Neuronal stem cell (in vitro differentiated cells): ENCODE data around the gene PADI1.

ENCODE experiments used
- DNase-seq: peaks from one replicate; pipeline ENCODE4 v3.0.0-alpha.2; 2013; ENCODE audit warnings: low spot score
- H2AFZ ChIP-seq: one replicate; pipeline ENCODE4 v1.6.1; 2013; ENCODE audit warnings: mild to moderate bottlenecking, low read length, inconsistent platforms
- H2AK5ac ChIP-seq: 2 replicates; pipeline ENCODE4 v1.6.1; 2013; ENCODE audit warnings: low read depth, mild to moderate bottlenecking, inconsistent platforms, low read length, moderate library complexity, mixed read lengths
- H2BK120ac ChIP-seq: 2 replicates; pipeline ENCODE4 v1.6.1; 2013; ENCODE audit warnings: low read depth, mild to moderate bottlenecking, inconsistent platforms, low read length, moderate library complexity, mixed read lengths
- H2BK12ac ChIP-seq: one replicate; pipeline ENCODE4 v1.6.1; 2013; ENCODE audit warnings: low read length, inconsistent platforms
- H2BK15ac ChIP-seq: 2 replicates; pipeline ENCODE4 v1.6.1; 2013; ENCODE audit warnings: mild to moderate bottlenecking, low read length, inconsistent platforms, mixed read lengths
- H2BK5ac ChIP-seq: one replicate; pipeline ENCODE4 v1.6.1; 2013; ENCODE audit warnings: inconsistent platforms, mild to moderate bottlenecking, low read length, moderate library complexity
- H3K14ac ChIP-seq: one replicate; pipeline ENCODE4 v1.6.1; 2013; ENCODE audit warnings: low read length, inconsistent platforms
- H3K18ac ChIP-seq: 2 replicates; pipeline ENCODE4 v1.6.1; 2013; ENCODE audit warnings: low read length, inconsistent platforms
- H3K23ac ChIP-seq: 2 replicates; pipeline ENCODE4 v1.6.1; 2013; ENCODE audit warnings: low read depth, mild to moderate bottlenecking, mixed read lengths, low read length, inconsistent platforms; ENCODE audit not compliant: poor library complexity
- H3K27ac ChIP-seq: replicated peaks from 3 replicates; pipeline ENCODE4 v1.5.1; 2013; ENCODE audit warnings: low read length, inconsistent platforms
- H3K27me3 ChIP-seq, 3 experiments: 2 replicates each; pipeline ENCODE4 v1.6.1; 2013; ENCODE audit warnings: low read length in 3 of 3, mild to moderate bottlenecking in 2 of 3, inconsistent platforms in 1 of 3, low read depth in 1 of 3, mixed read lengths in 1 of 3, moderate library complexity in 1 of 3; ENCODE audit not compliant: control insufficient read depth in 3 of 3, insufficient read depth in 3 of 3
- H3K36me3 ChIP-seq, 2 donors: replicated peaks in 1 of 2; 2 replicates each; pipeline ENCODE4 v1.6.1; 2013; ENCODE audit warnings: low read length in 2 of 2; ENCODE audit not compliant: control insufficient read depth in 2 of 2, insufficient read depth in 2 of 2
- H3K4ac ChIP-seq: 2 replicates; pipeline ENCODE4 v1.6.1; 2013; ENCODE audit warnings: inconsistent platforms, mild to moderate bottlenecking, low read length, moderate library complexity
- H3K4me1 ChIP-seq, 2 donors: 1 replicate in 1 of 2; 2 replicates in 1 of 2; pipeline ENCODE4 v1.6.1; 2013; ENCODE audit warnings: low read length in 2 of 2, low read depth in 1 of 2; ENCODE audit not compliant: control insufficient read depth in 2 of 2, insufficient read depth in 1 of 2
- H3K4me2 ChIP-seq: one replicate; pipeline ENCODE4 v1.6.1; 2013; ENCODE audit warnings: mild to moderate bottlenecking, low read length, inconsistent platforms; ENCODE audit not compliant: insufficient read depth, poor library complexity, severe bottlenecking
- H3K4me3 ChIP-seq, 2 donors: 2 replicates each; pipeline ENCODE4 v1.5.1; 2013; ENCODE audit warnings: low read length in 2 of 2, mild to moderate bottlenecking in 2 of 2, inconsistent platforms in 1 of 2, moderate library complexity in 1 of 2
- H3K79me1 ChIP-seq: one replicate; pipeline ENCODE4 v1.6.1; 2013; ENCODE audit warnings: low read depth, mild to moderate bottlenecking, inconsistent platforms, low read length, moderate library complexity
- H3K9ac ChIP-seq: one replicate; pipeline ENCODE4 v1.6.1; 2013; ENCODE audit warnings: mild to moderate bottlenecking, low read depth, low read length, inconsistent platforms; ENCODE audit not compliant: poor library complexity
- H3K9me3 ChIP-seq, 2 donors: replicated peaks in 1 of 2; 2 replicates each; pipeline versions ENCODE3 to v1.6.1; 2013; ENCODE audit warnings: low read length in 2 of 2, mild to moderate bottlenecking in 2 of 2, inconsistent platforms in 1 of 2, low read depth in 1 of 2, mixed read lengths in 1 of 2, moderate library complexity in 1 of 2; ENCODE audit not compliant: control insufficient read depth in 2 of 2, insufficient read depth in 1 of 2
- H4K8ac ChIP-seq: one replicate; pipeline ENCODE4 v1.6.1; 2013; ENCODE audit warnings: low read depth, mild to moderate bottlenecking, inconsistent platforms, low read length, moderate library complexity
- H4K91ac ChIP-seq: one replicate; pipeline ENCODE4 v1.6.1; 2013; ENCODE audit warnings: low read length, low read depth, mild to moderate bottlenecking, inconsistent platforms; ENCODE audit not compliant: poor library complexity
- WGBS, 2 donors: extraction: QIAGEN DNeasy Blood & Tissue Kit; methylation state at CpG; one replicate each; pipeline ENCODE4 v1.1.7; 2013; ENCODE audit warnings: missing lambda C conversion rate in 2 of 2, mixed read lengths in 1 of 2; ENCODE audit not compliant: insufficient read length in 2 of 2, insufficient replicate concordance in 1 of 2; ENCODE audit errors: extremely low coverage in 2 of 2; 5-methylcytosine and 5-hydroxymethylcytosine counted together

The PADI1 gene

GRCh38 chr1:17225140-17225539, 20.2 kb downstream of the PADI1 start:
- no peak overlapping the region for H4K8ac ChIP-seq
- H2AK5ac ChIP-seq: peak overlapping the region; percentile 11
- peaks cover 0 to 20% (median 0%) of the 10 kb centered on the region in 3 experiments for H3K27me3 ChIP-seq
- H2BK15ac ChIP-seq: no peak overlapping the region
- H3K4me3 ChIP-seq: no peak overlapping the region
- no peak overlapping the region for H2BK120ac ChIP-seq
- no peak overlapping the region for H3K23ac ChIP-seq
- no peak overlapping the region for H3K14ac ChIP-seq
- no peak overlapping the region for H3K4ac ChIP-seq
- no peak overlapping the region for H3K9ac ChIP-seq
- no peaks in the 10 kb centered on the region for H3K36me3 ChIP-seq
- H2AFZ ChIP-seq: no peak overlapping the region
- H3K27ac ChIP-seq: no peak overlapping the region
- peak overlapping the region; percentile 36 for H3K18ac ChIP-seq
- H2BK12ac ChIP-seq: no peak overlapping the region
- H3K4me2 ChIP-seq: no peak overlapping the region
- no CpG with 5 or more reads among the region's 6 CpGs for whole genome bisulfite sequencing, 2 donors
- no peak overlapping the region for H4K91ac ChIP-seq
- no peak overlapping the region for H2BK5ac ChIP-seq
- no peaks in the 10 kb centered on the region for H3K4me1 ChIP-seq
- no peak for DNase-seq
- no peaks in the 10 kb centered on the region for H3K79me1 ChIP-seq
- H3K9me3 ChIP-seq: no peaks in the 10 kb centered on the region

DNA sequence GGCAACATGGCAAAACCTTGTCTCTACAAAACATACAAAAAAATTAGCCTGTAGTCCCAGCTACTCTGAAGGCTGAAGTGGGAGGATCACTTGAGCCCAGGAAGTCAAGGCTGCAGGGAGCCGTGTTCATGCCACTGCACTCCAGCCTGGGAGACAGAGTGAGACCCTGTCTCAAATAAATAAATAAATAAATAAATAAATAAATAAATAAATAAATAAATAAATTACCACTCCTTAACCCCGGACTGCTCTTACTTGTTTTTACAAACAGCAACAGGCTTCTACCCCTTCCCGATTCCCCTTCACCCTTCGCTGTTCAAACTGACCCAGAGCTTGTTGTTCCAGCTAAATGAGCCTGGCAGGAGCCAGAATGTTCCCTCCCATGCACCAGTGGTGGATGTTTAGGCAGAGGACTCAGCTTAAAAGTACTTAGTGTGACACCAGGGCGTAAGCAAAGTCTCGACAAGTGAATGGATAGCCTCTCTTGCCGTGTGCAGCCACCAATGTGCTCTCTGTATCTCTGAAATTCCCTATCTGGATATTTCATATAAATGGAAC, 22.5 kb downstream of the PADI1 start:
- Histone ChIP-seq H3K9ac (no peak overlapping the region), H2AFZ (no peak overlapping the region), H3K18ac (no peak overlapping the region), H3K4me1 (no peaks in the 10 kb centered on the region), H3K36me3 (no peaks in the 10 kb centered on the region), H3K27me3 (peaks cover 0 to 10% (median 0%) of the 10 kb centered on the region in 3 experiments), H4K8ac (no peak overlapping the region), H3K4me2 (no peak overlapping the region), H2BK120ac (no peak overlapping the region), H3K23ac (no peak overlapping the region), H4K91ac (no peak overlapping the region), H2BK15ac (no peak overlapping the region), H3K27ac (no peak overlapping the region), H3K4ac (no peak overlapping the region), H3K14ac (no peak overlapping the region), H3K4me3 (no peak overlapping the region), H2BK5ac (no peak overlapping the region), H3K9me3 (no peaks in the 10 kb centered on the region), H3K79me1 (no peaks in the 10 kb centered on the region), H2BK12ac (no peak overlapping the region), H2AK5ac (no peak overlapping the region)
- DNase-seq: no peak
- WGBS, 2 donors: no CpG with 5 or more reads among the region's 7 CpGs

GRCh38 chr1:17228619-17229018, 23.7 kb downstream of the PADI1 start:
- Histone ChIP-seq H3K36me3 (no peaks in the 10 kb centered on the region), H3K9ac (no peak overlapping the region), H3K4ac (no peak overlapping the region), H2BK12ac (no peak overlapping the region), H3K9me3 (no peaks in the 10 kb centered on the region), H3K18ac (peak overlapping the region; percentile 41), H4K91ac (no peak overlapping the region), H3K27ac (no peak overlapping the region), H2BK15ac (no peak overlapping the region), H3K14ac (peak overlapping the region; percentile 31), H2BK120ac (no peak overlapping the region), H2AFZ (no peak overlapping the region), H3K27me3 (peaks cover 0 to 3% (median 0%) of the 10 kb centered on the region in 3 experiments), H3K4me1 (no peaks in the 10 kb centered on the region), H2BK5ac (no peak overlapping the region), H3K4me2 (no peak overlapping the region), H2AK5ac (no peak overlapping the region), H4K8ac (no peak overlapping the region), H3K79me1 (no peaks in the 10 kb centered on the region), H3K23ac (no peak overlapping the region), H3K4me3 (no peak overlapping the region)
- WGBS, 2 donors: no CpG with 5 or more reads among the region's 8 CpGs
- DNase-seq: no peak

- H3K23ac ChIP-seq: no peak overlapping the region
- H3K9me3 ChIP-seq: no peaks in the 10 kb centered on the region
- H2BK15ac ChIP-seq: no peak overlapping the region
- no peak overlapping the region for H4K91ac ChIP-seq
- no peak overlapping the region for H2BK5ac ChIP-seq
- H3K18ac ChIP-seq: no peak overlapping the region
- no CpG with 5 or more reads among the region's 6 CpGs for WGBS, 2 donors
- H3K4me2 ChIP-seq: no peak overlapping the region
- H3K36me3 ChIP-seq: no peaks in the 10 kb centered on the region
- no peak overlapping the region for H3K14ac ChIP-seq
- no peak overlapping the region for H4K8ac ChIP-seq
- DNase-seq: no peak
- H3K27me3 ChIP-seq: peaks cover 0 to 3% (median 0%) of the 10 kb centered on the region in 3 experiments
- H2BK12ac ChIP-seq: no peak overlapping the region
- no peak overlapping the region for H3K9ac ChIP-seq
- no peak overlapping the region for H2BK120ac ChIP-seq
- no peak overlapping the region for H2AK5ac ChIP-seq
- no peak overlapping the region for H3K4ac ChIP-seq
- no peak overlapping the region for H3K27ac ChIP-seq
- no peak overlapping the region for H3K4me3 ChIP-seq
- no peaks in the 10 kb centered on the region for H3K79me1 ChIP-seq
- no peaks in the 10 kb centered on the region for H3K4me1 ChIP-seq
- H2AFZ ChIP-seq: no peak overlapping the region
Measured at GRCh38 chr1:17229379-17229778, 24.5 kb downstream of the PADI1 start.
